Measurements from ENCODE around the gene SLC17A9. TPM values are rescaled to one million over a fixed set of nuclear protein-coding genes. Genes with fewer than 3 reads are reported as not detected.

Gene SLC17A9
- total RNA-seq, 2 experiments from 2014 or later = 17.4 to 20.6 TPM

DNA sequence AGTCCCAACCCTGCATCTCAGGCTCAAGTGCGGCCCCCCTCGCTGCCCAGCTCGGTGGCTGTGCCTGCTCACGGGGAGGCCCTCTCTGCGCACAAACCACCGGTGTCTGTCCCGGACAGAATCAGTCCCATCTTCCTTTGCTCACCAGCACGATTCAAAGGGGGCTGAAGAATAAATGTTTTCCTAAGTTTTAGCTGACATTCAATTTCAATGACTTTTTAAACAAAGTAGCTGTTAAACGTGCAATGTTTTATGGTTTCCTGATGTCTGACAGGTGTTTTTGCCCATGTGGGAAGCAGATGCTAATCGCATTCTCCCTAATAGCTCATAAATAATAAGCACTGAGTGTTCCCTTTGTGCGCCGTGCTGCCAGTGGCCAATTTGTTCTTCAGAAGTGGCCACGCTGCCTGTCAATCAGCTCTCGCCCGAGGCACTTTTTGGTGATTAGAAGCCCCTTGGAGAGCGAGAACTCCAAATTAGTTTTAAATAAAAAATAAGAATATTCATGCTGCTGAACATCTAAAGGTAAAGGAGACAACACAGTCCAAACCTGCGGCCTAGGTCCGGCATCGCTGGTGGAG, 28.0 kb downstream of the SLC17A9 start:
- Mint-ChIP-seq H3K4me1 (ENCODE audit: low read depth) (peaks cover 36% of the 10 kb centered on the region), H3K27me3 (ENCODE audit: low read depth) (peaks cover 23% of the 10 kb centered on the region), H3K4me3 (no peak overlapping the region), H3K9me3 (no peaks in the 10 kb centered on the region), H3K27ac (no peak overlapping the region), H3K36me3 (ENCODE audit: low read depth) (no peaks in the 10 kb centered on the region)
- intact Hi-C loops (cut with micrococcal nuclease) = no loop called here
- CTCF ChIA-PET = interaction anchor here (1.4 to 2.1 kb wide), 3 partner anchors 8 to 30 kb away, joined by 3 to 13 read pairs (median 6); no protein-coding TSS in a partner anchor
- no peak for DNase-seq

DNA sequence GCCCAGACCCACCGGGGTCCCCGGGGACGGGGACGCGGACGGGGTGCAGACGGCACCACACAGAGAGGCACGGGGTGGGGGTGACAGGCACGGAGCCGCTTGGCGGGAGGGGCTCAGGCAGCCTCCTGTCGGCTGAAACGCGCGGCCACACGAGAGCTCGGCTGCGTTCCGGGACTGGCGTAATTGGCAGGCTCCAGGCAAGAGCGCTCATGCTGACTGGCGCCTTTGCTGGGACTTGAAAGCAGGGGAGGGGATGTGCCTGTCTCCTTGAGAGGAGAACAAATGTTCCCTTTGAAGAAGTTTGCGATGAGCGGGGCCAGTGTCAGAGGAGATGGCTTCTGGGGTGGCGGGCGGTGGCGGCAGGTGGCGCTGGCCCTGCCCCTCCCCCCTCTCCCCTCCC, 28.5 kb downstream of the SLC17A9 start:
- intact Hi-C loops (cut with micrococcal nuclease) = no loop called here
- peaks cover 36% of the 10 kb centered on the region for H3K4me1 Mint-ChIP-seq (ENCODE audit: low read depth)
- no peak overlapping the region for H3K27ac Mint-ChIP-seq
- H3K36me3 Mint-ChIP-seq (ENCODE audit: low read depth) = no peaks in the 10 kb centered on the region
- DNase-seq = peak; percentile 63
- peaks cover 23% of the 10 kb centered on the region for H3K27me3 Mint-ChIP-seq (ENCODE audit: low read depth)
- no peak overlapping the region for H3K4me3 Mint-ChIP-seq
- CTCF ChIA-PET = interaction anchor here (1.4 to 2.1 kb wide), 3 partner anchors 9 to 31 kb away, joined by 3 to 13 read pairs (median 6); no protein-coding TSS in a partner anchor
- H3K9me3 Mint-ChIP-seq = no peaks in the 10 kb centered on the region

DNA sequence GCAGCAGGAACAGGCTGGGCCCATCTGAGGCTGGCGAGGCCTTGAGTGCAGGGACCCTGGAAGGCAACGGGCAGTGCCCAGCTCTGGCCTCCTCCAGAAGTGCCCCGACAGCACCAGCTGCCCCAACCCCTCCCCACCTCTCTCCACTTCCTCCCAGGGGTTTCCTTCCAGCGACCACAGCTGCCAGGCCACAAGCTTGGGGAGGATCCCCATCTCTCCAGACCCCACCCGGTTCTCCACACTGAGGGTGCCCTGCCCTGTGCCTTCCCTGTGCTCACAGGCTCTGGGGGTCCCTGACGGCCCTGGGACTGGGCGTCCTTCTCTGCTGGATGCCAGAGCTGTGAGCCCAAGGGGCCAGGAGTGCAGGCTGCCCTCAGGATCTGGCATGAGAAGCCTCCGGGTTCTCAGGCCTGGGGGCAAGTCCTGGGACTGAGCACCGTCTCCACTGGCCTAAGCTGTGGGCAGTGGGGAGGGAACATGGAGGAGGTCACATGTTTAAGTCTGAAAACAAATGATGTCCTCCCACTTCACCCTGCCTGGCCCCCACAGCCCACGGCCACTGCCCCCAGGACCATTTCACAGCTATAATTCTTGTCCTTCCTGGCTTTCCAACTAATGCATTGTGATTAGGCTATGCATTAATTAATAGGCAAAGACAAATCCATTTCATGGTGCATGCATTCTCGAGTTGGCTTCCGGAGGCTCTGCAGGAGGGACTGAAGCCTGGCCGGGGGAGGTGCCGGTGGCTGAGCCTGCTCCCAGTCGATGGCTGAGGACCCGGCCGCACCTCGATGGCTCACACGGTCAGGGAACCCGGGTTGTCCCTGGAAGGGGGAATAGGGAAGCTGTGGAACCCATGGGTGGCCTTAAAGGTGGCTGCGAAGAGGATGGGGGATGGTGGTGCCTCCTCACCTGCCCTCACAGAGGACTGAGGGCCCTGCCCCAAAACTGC, 29.9 kb downstream of the SLC17A9 start:
- H3K36me3 Mint-ChIP-seq (ENCODE audit: low read depth) = no peaks in the 10 kb centered on the region
- no peak overlapping the region for H3K4me3 Mint-ChIP-seq
- CTCF ChIA-PET = interaction anchor here (0.8 kb wide), 1 partner anchor 10 kb away, joined by 3 read pairs; no protein-coding TSS in a partner anchor
- no peaks in the 10 kb centered on the region for H3K9me3 Mint-ChIP-seq
- intact Hi-C loops (cut with micrococcal nuclease) = no loop called here
- H3K27ac Mint-ChIP-seq = no peak overlapping the region
- H3K27me3 Mint-ChIP-seq (ENCODE audit: low read depth) = peaks cover 18% of the 10 kb centered on the region
- no peak for DNase-seq
- H3K4me1 Mint-ChIP-seq (ENCODE audit: low read depth) = peaks cover 34% of the 10 kb centered on the region

DNA sequence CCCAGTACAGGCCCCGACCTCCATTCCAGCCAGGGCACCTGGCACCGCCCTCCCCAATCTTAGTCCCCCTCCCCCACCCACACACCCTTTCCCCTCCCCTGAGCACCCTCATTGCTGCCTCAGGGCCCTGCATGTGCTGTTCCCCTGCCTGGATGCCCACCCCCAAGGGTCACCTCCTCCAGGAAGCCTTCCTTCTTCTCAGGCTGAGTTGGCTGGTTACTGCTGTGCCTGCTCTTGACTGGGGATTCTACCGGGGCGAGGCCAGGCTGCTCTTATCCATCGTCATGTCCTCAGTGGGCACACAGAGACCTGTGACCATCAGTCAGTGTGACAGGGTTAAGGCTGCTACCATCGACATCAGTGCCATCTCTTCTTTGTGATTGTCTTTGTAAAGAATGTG, 30.7 kb downstream of the SLC17A9 start:
- H3K4me3 Mint-ChIP-seq = no peak overlapping the region
- H3K9me3 Mint-ChIP-seq = no peaks in the 10 kb centered on the region
- H3K27ac Mint-ChIP-seq = no peak overlapping the region
- CTCF ChIA-PET = no interaction called here
- no peak for DNase-seq
- H3K4me1 Mint-ChIP-seq (ENCODE audit: low read depth) = peaks cover 26% of the 10 kb centered on the region
- peaks cover 18% of the 10 kb centered on the region for H3K27me3 Mint-ChIP-seq (ENCODE audit: low read depth)
- H3K36me3 Mint-ChIP-seq (ENCODE audit: low read depth) = no peaks in the 10 kb centered on the region
- intact Hi-C loops (cut with micrococcal nuclease) = no loop called here

DNA sequence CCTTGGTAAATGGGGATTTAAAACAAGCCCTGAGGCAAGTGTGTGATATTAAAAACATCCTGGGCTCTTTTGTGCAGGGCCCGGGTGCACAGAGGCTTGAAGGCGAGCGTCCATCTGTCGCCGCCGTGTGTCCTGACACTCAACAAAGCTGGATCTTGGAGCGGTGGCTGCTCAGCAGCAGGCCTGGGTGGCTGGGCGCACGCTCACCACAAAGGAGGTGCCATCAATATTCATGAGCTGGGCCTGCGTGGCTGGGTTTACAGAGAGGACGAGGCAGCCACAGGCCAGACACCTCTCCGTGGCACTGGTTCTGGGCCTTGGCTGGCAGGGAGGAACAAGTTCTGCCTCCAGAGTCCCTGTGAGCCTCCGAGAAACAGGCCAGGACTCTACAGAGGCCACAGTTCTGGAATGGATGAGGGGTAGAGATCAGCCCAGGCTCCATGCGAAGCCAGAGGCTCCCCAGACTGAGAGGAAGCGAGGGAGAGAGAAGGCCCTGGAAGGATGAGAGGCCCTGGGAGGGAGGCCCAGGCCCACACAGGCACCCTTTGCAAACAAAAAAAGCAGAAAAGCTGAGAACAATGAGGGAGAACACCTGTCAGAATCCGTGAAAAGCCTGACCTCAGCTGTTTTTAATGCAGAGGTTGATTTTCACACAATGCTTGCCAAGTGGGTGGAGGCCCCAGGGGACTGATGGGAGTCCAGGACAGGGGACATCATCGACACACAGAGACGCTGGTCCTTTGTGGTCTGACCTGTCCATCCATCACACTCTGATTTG, 32.3 kb downstream of the SLC17A9 start:
- Mint-ChIP-seq H3K9me3 (no peaks in the 10 kb centered on the region), H3K27ac (no peak overlapping the region), H3K27me3 (ENCODE audit: low read depth) (peaks cover 8% of the 10 kb centered on the region), H3K36me3 (ENCODE audit: low read depth) (no peaks in the 10 kb centered on the region), H3K4me1 (ENCODE audit: low read depth) (peaks cover 21% of the 10 kb centered on the region), H3K4me3 (no peak overlapping the region)
- no peak for DNase-seq
- CTCF ChIA-PET = interaction anchor here (0.7 to 0.8 kb wide), 2 partner anchors 12 to 26 kb away, joined by 3 read pairs; no protein-coding TSS in a partner anchor
- intact Hi-C loops (cut with micrococcal nuclease) = no loop called here

DNA sequence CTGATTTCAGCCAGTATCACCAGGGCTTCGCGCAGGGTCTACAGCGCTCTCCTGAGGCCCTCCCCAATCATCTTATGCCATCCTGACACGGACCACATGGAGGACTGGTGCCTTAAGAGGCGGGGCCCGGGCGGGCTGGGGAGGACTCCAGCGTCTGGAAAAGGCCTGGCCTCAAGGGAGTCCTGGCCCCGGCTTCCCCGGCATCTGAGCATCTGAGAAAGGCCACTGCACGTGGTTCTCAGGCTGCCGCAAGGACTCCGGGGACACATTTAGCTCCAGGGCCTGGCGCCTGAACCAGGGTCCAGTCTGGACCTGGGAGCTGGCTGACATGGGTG, 32.9 kb downstream of the SLC17A9 start:
- DNase-seq = no peak
- Mint-ChIP-seq H3K27ac (no peak overlapping the region), H3K36me3 (ENCODE audit: low read depth) (no peaks in the 10 kb centered on the region), H3K4me1 (ENCODE audit: low read depth) (peaks cover 16% of the 10 kb centered on the region), H3K4me3 (no peak overlapping the region), H3K9me3 (no peaks in the 10 kb centered on the region), H3K27me3 (ENCODE audit: low read depth) (peaks cover 4% of the 10 kb centered on the region)
- CTCF ChIA-PET = interaction anchor here (0.8 kb wide), 1 partner anchor 25 kb away, joined by 3 read pairs; no protein-coding TSS in a partner anchor
- intact Hi-C loops (cut with micrococcal nuclease) = no loop called here

DNA sequence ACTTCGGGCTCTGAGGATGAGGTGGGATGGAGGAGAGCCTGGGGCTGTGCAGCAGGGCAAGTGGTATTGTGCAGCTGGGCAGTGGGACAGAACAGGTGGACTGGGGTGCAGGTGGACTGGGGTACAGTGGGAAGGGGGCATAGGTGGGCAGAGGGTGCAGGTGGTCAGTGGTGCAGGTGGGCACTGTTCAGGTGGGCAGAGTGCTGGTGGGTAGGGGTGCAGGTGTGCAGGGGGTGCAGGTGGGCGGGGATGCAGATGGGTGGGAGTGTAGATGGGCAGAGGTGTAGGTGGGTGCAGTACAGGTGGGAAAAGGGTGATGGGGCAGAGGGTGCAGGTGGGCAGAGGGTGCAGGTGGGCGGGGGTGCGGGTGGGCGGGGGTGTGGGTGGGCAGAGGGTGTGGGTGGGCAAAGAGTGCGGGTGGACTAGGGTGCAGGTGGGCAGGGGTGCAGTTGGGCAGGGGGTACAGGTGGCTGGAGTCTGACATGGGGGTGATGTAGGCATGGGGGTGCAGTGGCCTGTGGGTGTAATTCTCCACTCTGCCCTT, 33.8 kb downstream of the SLC17A9 start:
- CTCF ChIA-PET = interaction anchor here (0.8 kb wide), 1 partner anchor 24 kb away, joined by 3 read pairs; no protein-coding TSS in a partner anchor
- no peaks in the 10 kb centered on the region for H3K27me3 Mint-ChIP-seq (ENCODE audit: low read depth)

DNA sequence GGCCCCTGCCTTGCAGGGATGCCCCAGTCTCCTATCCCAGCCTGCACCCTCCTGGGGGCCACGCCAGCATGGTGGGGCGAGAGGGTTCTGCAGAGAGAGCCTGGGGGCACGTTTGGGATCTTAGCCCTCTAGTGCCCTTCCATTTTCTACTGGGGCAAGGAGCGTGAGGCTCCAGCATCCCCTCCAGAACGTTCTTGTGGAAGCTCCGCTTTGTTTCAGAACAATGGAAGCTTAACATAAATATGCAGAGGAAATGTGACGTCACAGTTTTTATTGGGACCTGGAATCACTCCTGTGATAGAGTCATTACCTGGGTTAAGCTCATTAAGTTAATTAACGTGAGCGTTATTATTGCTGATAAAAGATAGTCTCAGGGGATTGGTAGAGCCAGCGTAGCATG, 34.6 kb downstream of the SLC17A9 start:
- no peak for DNase-seq
- CTCF ChIA-PET = no interaction called here
- H3K27ac Mint-ChIP-seq = no peak overlapping the region
- intact Hi-C loops (cut with micrococcal nuclease) = no loop called here
- peaks cover 7% of the 10 kb centered on the region for H3K4me1 Mint-ChIP-seq (ENCODE audit: low read depth)
- no peaks in the 10 kb centered on the region for H3K9me3 Mint-ChIP-seq
- no peak overlapping the region for H3K4me3 Mint-ChIP-seq
- no peaks in the 10 kb centered on the region for H3K27me3 Mint-ChIP-seq (ENCODE audit: low read depth)
- H3K36me3 Mint-ChIP-seq (ENCODE audit: low read depth) = no peaks in the 10 kb centered on the region

More for the DNA sequence above, 33.8 kb downstream of the SLC17A9 start:
- intact Hi-C loops (cut with micrococcal nuclease) = no loop called here
- peaks cover 9% of the 10 kb centered on the region for H3K4me1 Mint-ChIP-seq (ENCODE audit: low read depth)
- no peak overlapping the region for H3K27ac Mint-ChIP-seq
- no peaks in the 10 kb centered on the region for H3K36me3 Mint-ChIP-seq (ENCODE audit: low read depth)
- no peak overlapping the region for H3K4me3 Mint-ChIP-seq
- no peaks in the 10 kb centered on the region for H3K9me3 Mint-ChIP-seq
- DNase-seq = no peak

DNA sequence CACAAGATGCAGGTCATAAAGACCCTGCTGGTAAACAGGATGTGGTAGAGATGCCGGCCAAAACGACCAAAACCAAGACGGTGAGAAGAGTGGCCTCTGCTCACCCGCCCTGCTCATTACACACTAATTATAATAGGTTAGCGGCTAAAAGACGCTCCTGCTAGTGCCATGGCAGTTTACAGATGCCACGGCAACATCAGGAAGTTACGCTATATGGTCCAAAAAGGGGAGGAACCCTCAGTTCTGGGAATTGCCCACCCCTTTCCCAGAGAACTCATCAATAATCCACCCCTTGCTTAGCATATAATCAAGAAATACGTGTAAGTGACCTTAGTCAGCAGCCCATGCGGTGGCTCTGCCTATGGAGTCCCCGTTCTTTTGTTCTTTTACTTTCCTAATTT, 36.7 kb downstream of the SLC17A9 start:
- H3K27ac Mint-ChIP-seq = peak overlapping the region; percentile 12
- CTCF ChIA-PET = no interaction called here
- peak overlapping the region; percentile 67 for H3K4me3 Mint-ChIP-seq
- DNase-seq = peak; percentile 71
- no peaks in the 10 kb centered on the region for H3K27me3 Mint-ChIP-seq (ENCODE audit: low read depth)
- H3K36me3 Mint-ChIP-seq (ENCODE audit: low read depth) = no peaks in the 10 kb centered on the region
- no peaks in the 10 kb centered on the region for H3K9me3 Mint-ChIP-seq
- H3K4me1 Mint-ChIP-seq (ENCODE audit: low read depth) = peaks cover 5% of the 10 kb centered on the region
- intact Hi-C loops (cut with micrococcal nuclease) = no loop called here

DNA sequence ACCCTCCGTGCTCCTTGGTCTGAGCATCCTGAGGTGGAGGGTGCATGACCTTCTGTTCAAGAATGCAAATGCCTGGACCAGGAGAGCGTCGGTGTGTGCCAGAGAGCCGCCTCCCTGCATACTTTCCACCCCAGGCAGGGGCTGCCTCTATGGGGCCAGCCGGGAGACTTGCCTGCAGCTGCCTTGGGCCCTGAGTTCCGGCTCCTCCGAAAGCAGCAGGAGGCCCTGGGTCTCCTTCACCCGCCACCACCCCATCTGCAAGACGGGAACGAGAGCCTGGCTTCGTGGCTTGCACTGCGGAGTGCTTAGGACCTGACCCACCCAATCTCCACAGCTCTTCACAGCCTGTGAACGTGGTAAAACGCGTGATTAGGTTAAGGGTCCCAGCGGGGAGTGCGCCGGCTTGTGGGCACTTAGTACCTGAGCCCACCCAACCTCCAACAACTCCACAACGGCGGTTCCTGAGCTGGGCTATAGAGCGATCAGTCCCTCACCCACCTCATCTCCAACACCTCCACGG, 37.9 kb downstream of the SLC17A9 start:
- DNase-seq = no peak

DNA sequence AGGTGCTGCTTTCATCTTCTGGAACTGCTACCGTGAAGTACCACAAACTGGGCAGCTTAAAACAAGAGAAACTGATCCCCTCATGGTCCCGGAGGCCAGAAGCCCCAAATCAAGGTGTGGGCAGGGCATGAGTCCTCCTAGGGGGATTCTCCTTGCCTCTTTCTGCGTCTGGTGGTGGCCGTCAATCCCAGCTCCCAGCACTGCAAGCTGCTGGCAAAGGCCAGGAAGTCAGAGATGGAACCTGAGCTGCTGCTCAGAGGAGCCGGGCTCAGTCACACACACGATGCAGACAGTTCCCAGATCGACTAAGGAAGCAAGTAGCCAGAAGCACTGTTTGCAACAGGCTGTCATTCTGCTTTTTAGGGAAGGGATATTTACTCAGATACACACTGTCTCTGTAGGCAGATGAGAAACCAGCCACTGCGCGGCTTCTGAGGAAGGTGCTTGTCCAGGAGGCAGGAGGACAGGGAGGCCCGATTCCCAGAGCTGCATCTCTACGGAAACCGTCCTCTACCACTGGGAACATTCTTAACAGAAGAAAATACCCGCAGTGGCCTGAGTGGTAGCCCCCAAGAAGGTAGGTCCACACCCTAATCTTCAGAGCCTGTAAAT, 38.8 kb downstream of the SLC17A9 start:
- no peak overlapping the region for H3K4me3 Mint-ChIP-seq
- no peak for DNase-seq
- H3K36me3 Mint-ChIP-seq (ENCODE audit: low read depth) = no peaks in the 10 kb centered on the region
- H3K27ac Mint-ChIP-seq = no peak overlapping the region
- H3K9me3 Mint-ChIP-seq = no peaks in the 10 kb centered on the region
- CTCF ChIA-PET = no interaction called here
- H3K27me3 Mint-ChIP-seq (ENCODE audit: low read depth) = peaks cover 1% of the 10 kb centered on the region
- intact Hi-C loops (cut with micrococcal nuclease) = no loop called here
- peaks cover 5% of the 10 kb centered on the region for H3K4me1 Mint-ChIP-seq (ENCODE audit: low read depth)

More for the DNA sequence above, 37.9 kb downstream of the SLC17A9 start:
- Mint-ChIP-seq H3K9me3 (no peaks in the 10 kb centered on the region), H3K4me1 (ENCODE audit: low read depth) (peaks cover 5% of the 10 kb centered on the region), H3K4me3 (no peak overlapping the region), H3K36me3 (ENCODE audit: low read depth) (no peaks in the 10 kb centered on the region), H3K27me3 (ENCODE audit: low read depth) (no peaks in the 10 kb centered on the region), H3K27ac (no peak overlapping the region)
- intact Hi-C loops (cut with micrococcal nuclease) = no loop called here
- CTCF ChIA-PET = no interaction called here

All from activated naive CD4-positive, alpha-beta T cell treated with anti-CD3 and anti-CD28 coated beads for 36 hours (primary cell).